CD14-positive monocyte (primary cell): Measurements from ENCODE around the gene SIRPB1. TPM values are rescaled to one million over a fixed set of nuclear protein-coding genes. Genes with fewer than 3 reads are reported as not detected.

Source experiments
- DNase-seq, 3 donors: peaks; one replicate each; pipeline ENCODE4 v3.0.0-alpha.2; 2011 to 2022
- H2AFZ ChIP-seq: 2 replicates; pipeline ENCODE4 v1.6.0; 2012; ENCODE audit warnings: mild to moderate bottlenecking, low read depth, low read length, inconsistent platforms; ENCODE audit not compliant: insufficient read depth, poor library complexity, severe bottlenecking
- H3K27ac ChIP-seq, 2 donors: 1 replicate in 1 of 2; 2 replicates in 1 of 2; pipeline ENCODE4 v1.5.1; 2012 to 2013; ENCODE audit warnings: low read length in 2 of 2, control low read depth in 1 of 2, inconsistent platforms in 1 of 2, low read depth in 1 of 2, mild to moderate bottlenecking in 1 of 2
- H3K27me3 ChIP-seq, 2 donors: one replicate each; pipeline versions ENCODE4 v1.6.0 to v1.6.1; 2011 to 2013; ENCODE audit warnings: low read length in 2 of 2; ENCODE audit not compliant: control insufficient read depth in 2 of 2, insufficient read depth in 2 of 2
- H3K36me3 ChIP-seq, 2 donors: replicated peaks in 1 of 2; 1 replicate in 1 of 2; 2 replicates in 1 of 2; pipeline versions ENCODE4 v1.5.1 to v1.6.1; 2012 to 2013; ENCODE audit warnings: low read length in 2 of 2, control low read depth in 1 of 2, inconsistent platforms in 1 of 2, mild to moderate bottlenecking in 1 of 2; ENCODE audit not compliant: insufficient read depth in 2 of 2, control insufficient read depth in 1 of 2
- H3K4me1 ChIP-seq, 2 donors: 1 replicate in 1 of 2; 2 replicates in 1 of 2; pipeline versions ENCODE4 v1.5.1 to v1.6.1; 2012 to 2013; ENCODE audit warnings: low read length in 2 of 2, control low read depth in 1 of 2, inconsistent platforms in 1 of 2, mild to moderate bottlenecking in 1 of 2, moderate library complexity in 1 of 2; ENCODE audit not compliant: insufficient read depth in 2 of 2, control insufficient read depth in 1 of 2
- H3K4me2 ChIP-seq: replicated peaks from 2 replicates; pipeline ENCODE3; 2012; ENCODE audit warnings: low read length, moderate library complexity, mild to moderate bottlenecking; ENCODE audit not compliant: poor library complexity, severe bottlenecking; ENCODE audit errors: extremely low read depth
- H3K4me3 ChIP-seq, 3 experiments: fragments of 200-600 bp in 1 of 3; sonication (generic) in 1 of 3; replicated peaks in 1 of 3; 1 replicate in 2 of 3; 2 replicates in 1 of 3; pipeline ENCODE4 v1.5.1; 2011 to 2013; ENCODE audit warnings: low read length in 3 of 3, mild to moderate bottlenecking in 3 of 3, control low read depth in 2 of 3, low read depth in 2 of 3, inconsistent platforms in 1 of 3, moderate library complexity in 1 of 3
- H3K79me2 ChIP-seq: 2 replicates; pipeline ENCODE4 v1.6.0; 2012; ENCODE audit warnings: mild to moderate bottlenecking, control low read depth, inconsistent platforms, low read length, moderate library complexity; ENCODE audit not compliant: insufficient read depth
- H3K9ac ChIP-seq: 2 replicates; pipeline ENCODE4 v1.6.0; 2017; ENCODE audit warnings: low read length, mild to moderate bottlenecking; ENCODE audit not compliant: insufficient read depth, poor library complexity, severe bottlenecking
- H3K9me3 ChIP-seq, 2 donors: replicated peaks in 1 of 2; 1 replicate in 1 of 2; 2 replicates in 1 of 2; pipeline versions ENCODE4 v1.5.1 to v1.6.1; 2012 to 2013; ENCODE audit warnings: low read length in 2 of 2, control low read depth in 1 of 2; ENCODE audit not compliant: control insufficient read depth in 1 of 2, insufficient read depth in 1 of 2
- H4K20me1 ChIP-seq: 2 replicates; pipeline ENCODE4 v1.6.0; 2012; ENCODE audit warnings: mild to moderate bottlenecking, low read length, control low read depth, moderate library complexity; ENCODE audit not compliant: insufficient read depth
- H3K27ac Mint-ChIP-seq, 7 donors: one replicate each; pipeline ENCODE4 v1.8.0; 2020; ENCODE audit warnings: mild to moderate bottlenecking in 7 of 7, mixed read lengths in 7 of 7, moderate library complexity in 6 of 7, inconsistent platforms in 2 of 7
- H3K27me3 Mint-ChIP-seq, 3 donors: one replicate each; pipeline ENCODE4 v1.8.0; 2021 to 2022; ENCODE audit warnings: low read depth in 3 of 3, mild to moderate bottlenecking in 3 of 3, mixed read lengths in 3 of 3, moderate library complexity in 3 of 3, inconsistent platforms in 1 of 3
- H3K36me3 Mint-ChIP-seq, 2 donors: one replicate each; pipeline ENCODE4 v1.8.0; 2020; ENCODE audit warnings: mixed read lengths in 2 of 2, inconsistent platforms in 1 of 2, mild to moderate bottlenecking in 1 of 2
- H3K4me1 Mint-ChIP-seq: one replicate; pipeline ENCODE4 v1.8.0; 2020; ENCODE audit warnings: mild to moderate bottlenecking, mixed read lengths
- H3K4me3 Mint-ChIP-seq, 2 donors: one replicate each; pipeline ENCODE4 v1.8.0; 2020; ENCODE audit warnings: mild to moderate bottlenecking in 2 of 2, mixed read lengths in 2 of 2, moderate library complexity in 1 of 2
- H3K9me3 Mint-ChIP-seq, 7 donors: one replicate each; pipeline ENCODE4 v1.8.0; 2020 to 2022; ENCODE audit warnings: mixed read lengths in 7 of 7, mild to moderate bottlenecking in 6 of 7, moderate library complexity in 6 of 7, inconsistent platforms in 2 of 7
- CTCF ChIP-seq: fragments of 200-600 bp; IDR thresholded peaks from one replicate; pipeline ENCODE4 v1.8.0; 2022; ENCODE audit warnings: antibody characterized with exemption, mild to moderate bottlenecking
- WGBS: methylation state at CpG from one replicate; pipeline ENCODE4 v1.1.5; 2013; ENCODE audit warnings: missing lambda C conversion rate; ENCODE audit not compliant: insufficient coverage; 5-methylcytosine and 5-hydroxymethylcytosine counted together
- intact Hi-C, 2 donors: fragments of 100-400 bp; cut with micrococcal nuclease; formaldehyde crosslinking; loops; one replicate each; pipeline versions ENCODE4 v1.15.0 to v1.15.1; 2023
- polyA plus RNA-seq, 3 donors: library from polyadenylated mRNA; depleted of rRNA in 1 of 3; unstranded in 2 of 3; stranded (reverse) in 1 of 3; fragments of 300-500 nt in 2 of 3; fragments of >200 nt in 1 of 3; fragmentation: Illumina TruSeq in 2 of 3; gene quantifications; 1 replicate in 2 of 3; 2 replicates in 1 of 3; pipeline ENCODE4 v1.2.3, GENCODE V29; 2012 to 2021

Gene SIRPB1
- polyA plus RNA-seq, 3 donors, result 132 to 437 (median 137) TPM

GRCh38 chr20:1663917-1664316, 44.1 kb upstream of the SIRPB1 start:
- intact Hi-C loops, result no loop called here
- no peak overlapping the region for H3K9ac ChIP-seq
- H3K4me1 Mint-ChIP-seq, result peaks cover 27% of the 10 kb centered on the region
- H3K4me3 ChIP-seq, result no peak overlapping the region
- no peaks in the 10 kb centered on the region for H3K79me2 ChIP-seq
- H2AFZ ChIP-seq, result peak overlapping the region; percentile 44
- peaks cover 14 to 21% of the 10 kb centered on the region in 2 donors for H3K4me1 ChIP-seq
- H3K27me3 Mint-ChIP-seq, result peaks cover 2 to 4% (median 4%) of the 10 kb centered on the region in 3 donors
- no peaks in the 10 kb centered on the region for H3K36me3 ChIP-seq
- no peak for TF ChIP-seq CTCF
- no peaks in the 10 kb centered on the region for H3K36me3 Mint-ChIP-seq
- 0% methylated on average over 1 of the region's 2 CpGs for WGBS
- H3K9me3 Mint-ChIP-seq, result no peaks in the 10 kb centered on the region
- no peak overlapping the region for H3K27ac ChIP-seq
- H3K27ac Mint-ChIP-seq, result peak overlapping the region in 5 of 7 donors; percentile 7 to 63 (median 26)
- H3K4me3 Mint-ChIP-seq, result peak overlapping the region in 1 of 2 donors; percentile 76
- H3K9me3 ChIP-seq, result no peaks in the 10 kb centered on the region
- DNase-seq, result peak; percentile 17 to 56 (median 41)
- H4K20me1 ChIP-seq, result no peaks in the 10 kb centered on the region
- peak overlapping the region; percentile 17 for H3K4me2 ChIP-seq
- no peaks in the 10 kb centered on the region for H3K27me3 ChIP-seq

- no peaks in the 10 kb centered on the region for H3K36me3 Mint-ChIP-seq
- H3K9me3 ChIP-seq, result no peaks in the 10 kb centered on the region
- H3K4me3 Mint-ChIP-seq, result no peak overlapping the region
- WGBS, result 0% methylated on average over 1 of the region's 2 CpGs
- H3K4me3 ChIP-seq, result no peak overlapping the region
- no peak overlapping the region for H3K9ac ChIP-seq
- intact Hi-C loops, result no loop called here
- no peaks in the 10 kb centered on the region for H3K79me2 ChIP-seq
- no peaks in the 10 kb centered on the region for H3K27me3 ChIP-seq
- TF ChIP-seq CTCF, result no peak
- H3K4me1 ChIP-seq, result peaks cover 14 to 27% of the 10 kb centered on the region in 2 donors
- H3K27me3 Mint-ChIP-seq, result peaks cover 2 to 5% (median 2%) of the 10 kb centered on the region in 3 donors
- no peaks in the 10 kb centered on the region for H3K36me3 ChIP-seq
- no peaks in the 10 kb centered on the region for H4K20me1 ChIP-seq
- H3K27ac ChIP-seq, result no peak overlapping the region
- H3K4me2 ChIP-seq, result no peak overlapping the region
- no peak overlapping the region for H2AFZ ChIP-seq
- no peaks in the 10 kb centered on the region for H3K9me3 Mint-ChIP-seq
- peaks cover 38% of the 10 kb centered on the region for H3K4me1 Mint-ChIP-seq
- peak; percentile 19 to 59 (median 25) for DNase-seq
- no peak overlapping the region for H3K27ac Mint-ChIP-seq
These were observed 41.9 kb upstream of the SIRPB1 start for GRCh38 chr20:1661542-1662299.
